HG03565 (cell line): ENCODE results near the gene PCDHGA10.
"Not testable (repeated sequence)": the region's sequence is repeated elsewhere in the genome, so short reads cannot be mapped to it uniquely, and the experiment has no call there.

ENCODE experiments used
- ATAC-seq: cut with Tn5 transposase; IDR thresholded peaks from one replicate; pipeline ENCODE4 v1.9.1; 2021; ENCODE audit warnings: mild to moderate bottlenecking, moderate library complexity; ENCODE audit not compliant: unreplicated experiment

PCDHGA10 gene

GRCh38 chr5:141392429-141393198 lies 20.2 kb upstream of the PCDHGA10 start, which contains the start of gene PCDHGA8:
PCDHGA8 (plus strand) TSS chr5:141392633; CDS start chr5:141392814, 181 bp downstream.
- no peak for ATAC-seq

GRCh38 chr5:141393267-141393666 lies 19.5 kb upstream of the PCDHGA10 start:
- no peak for ATAC-seq

GRCh38 chr5:141394401-141395187 lies 18.2 kb upstream of the PCDHGA10 start:
- ATAC-seq, result not testable (repeated sequence)

- ATAC-seq, result peak; percentile 90
Measured at GRCh38 chr5:141397756-141398551, 14.8 kb upstream of the PCDHGA10 start, which contains the start of gene PCDHGB5. PCDHGB5 (plus strand) TSS chr5:141397947; CDS start chr5:141398128, 181 bp downstream.

GRCh38 chr5:141398608-141399007 lies 14.2 kb upstream of the PCDHGA10 start:
- no peak for ATAC-seq

- no peak for ATAC-seq
Measured at GRCh38 chr5:141399555-141400258, 13.1 kb upstream of the PCDHGA10 start.

- no peak for ATAC-seq
Measured at GRCh38 chr5:141402553-141403243, 10.1 kb upstream of the PCDHGA10 start, which contains the start of gene PCDHGA9. PCDHGA9 (plus strand) TSS chr5:141402778; CDS start chr5:141402953, 175 bp downstream.

- no peak for ATAC-seq
Measured at GRCh38 chr5:141403387-141403786, 9.4 kb upstream of the PCDHGA10 start.

- not testable (repeated sequence) for ATAC-seq
Measured at GRCh38 chr5:141407790-141408505, 4.8 kb upstream of the PCDHGA10 start, which contains the start of gene PCDHGB6. PCDHGB6 (plus strand) TSS chr5:141408021; CDS start chr5:141408203, 182 bp downstream.

GRCh38 chr5:141409598-141410306 lies 3.0 kb upstream of the PCDHGA10 start:
- no peak for ATAC-seq

GRCh38 chr5:141411575-141411974 lies 1.2 kb upstream of the PCDHGA10 start:
- ATAC-seq, result no peak

GRCh38 chr5:141413540-141414069 lies 818 bp downstream of the PCDHGA10 start:
- no peak for ATAC-seq

GRCh38 chr5:141414548-141415274 lies 1.9 kb downstream of the PCDHGA10 start:
- ATAC-seq, result not testable (repeated sequence)

- not testable (repeated sequence) for ATAC-seq
Measured at GRCh38 chr5:141415275-141415618, 2.5 kb downstream of the PCDHGA10 start.

- peak; percentile 68 for ATAC-seq
Measured at GRCh38 chr5:141417494-141418172, 4.8 kb downstream of the PCDHGA10 start, which contains the start of gene PCDHGB7. PCDHGB7 (plus strand) TSS chr5:141417677; CDS start chr5:141417860, 183 bp downstream.

GRCh38 chr5:141419074-141419880 lies 6.5 kb downstream of the PCDHGA10 start:
- ATAC-seq, result no peak
